Peyer's patch (tissue), 4 donors: ENCODE results near the gene DENND4C.

Source experiments
- POLR2A ChIP-seq, 2 donors: fragments of 450-650 bp; IDR thresholded peaks; one replicate each; pipeline ENCODE4 v1.5.1; 2017; ENCODE audit warnings: antibody characterized with exemption in 2 of 2, mild to moderate bottlenecking in 2 of 2, moderate library complexity in 2 of 2
- TF ChIP-seq, protein P1 (sequence below), 6 experiments: fragments of 450-650 bp in 4 of 6; fragments of 200-600 bp in 2 of 6; sonication (generic) in 1 of 6; IDR thresholded peaks; one replicate each; pipeline ENCODE4 v1.5.1; 2017 to 2019; ENCODE audit warnings: antibody characterized with exemption in 6 of 6, mild to moderate bottlenecking in 3 of 6, moderate library complexity in 1 of 6

- TF ChIP-seq, protein P1, sequence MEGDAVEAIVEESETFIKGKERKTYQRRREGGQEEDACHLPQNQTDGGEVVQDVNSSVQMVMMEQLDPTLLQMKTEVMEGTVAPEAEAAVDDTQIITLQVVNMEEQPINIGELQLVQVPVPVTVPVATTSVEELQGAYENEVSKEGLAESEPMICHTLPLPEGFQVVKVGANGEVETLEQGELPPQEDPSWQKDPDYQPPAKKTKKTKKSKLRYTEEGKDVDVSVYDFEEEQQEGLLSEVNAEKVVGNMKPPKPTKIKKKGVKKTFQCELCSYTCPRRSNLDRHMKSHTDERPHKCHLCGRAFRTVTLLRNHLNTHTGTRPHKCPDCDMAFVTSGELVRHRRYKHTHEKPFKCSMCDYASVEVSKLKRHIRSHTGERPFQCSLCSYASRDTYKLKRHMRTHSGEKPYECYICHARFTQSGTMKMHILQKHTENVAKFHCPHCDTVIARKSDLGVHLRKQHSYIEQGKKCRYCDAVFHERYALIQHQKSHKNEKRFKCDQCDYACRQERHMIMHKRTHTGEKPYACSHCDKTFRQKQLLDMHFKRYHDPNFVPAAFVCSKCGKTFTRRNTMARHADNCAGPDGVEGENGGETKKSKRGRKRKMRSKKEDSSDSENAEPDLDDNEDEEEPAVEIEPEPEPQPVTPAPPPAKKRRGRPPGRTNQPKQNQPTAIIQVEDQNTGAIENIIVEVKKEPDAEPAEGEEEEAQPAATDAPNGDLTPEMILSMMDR (IDR thresholded peaks at IDR 0.05) = no peak
- TF ChIP-seq POLR2A (IDR thresholded peaks at IDR 0.05) = no peak
These were observed 22.4 kb downstream of the DENND4C start for GRCh38 chr9:19252885-19253219.
